ENCODE results near the gene HIPK3. TPM values are rescaled to one million over a fixed set of nuclear protein-coding genes. Genes with fewer than 3 reads are reported as not detected.
A peak's percentile ranks its signal among the peaks of the same experiment; 100 is the strongest.

HIPK3 gene
- 54.4 and 55.2 TPM in 2 replicates for total RNA-seq (2013; cell fraction: nucleolus; rRNA removed)
- total RNA-seq (2014; rRNA removed) (18.0 and 19.6 TPM in 2 replicates), total RNA-seq (2014; rRNA removed; fragmentation: Illumina TruSeq; extraction: Trizol) (17.8 and 18.0 TPM in 2 replicates), total RNA-seq (2021) (26.5 and 26.6 TPM in 2 replicates), polyA plus RNA-seq (2011; rRNA removed) (25.6 and 30.8 TPM in 2 replicates), polyA plus RNA-seq (2014; fragmentation: Illumina TruSeq; extraction: Trizol) (14.5 and 19.0 TPM in 2 replicates), polyA plus RNA-seq (2014; fragmentation: Nextera tagmentation; extraction: Ambion mirVana) (1 to 10 TPM; 3.4 to 9.5 TPM), polyA plus RNA-seq (2014; rRNA removed) (8.1 and 9.3 TPM in 2 replicates), polyA plus RNA-seq (2016; fragmentation: Nextera tagmentation; extraction: Ambion mirVana) (10 to 100 TPM; 12.0 to 12.6 TPM), polyA minus RNA-seq (2011; rRNA and poly(A)+ RNA removed) (69.8 and 103 TPM in 2 replicates), Bru-seq, nascent RNA (percentile 85 among the genes with signal in this experiment), BruChase-seq, experiment 1, labeled RNA remaining after a 6-hour chase (percentile 89 among the genes with signal in this experiment), BruChase-seq, experiment 2, labeled RNA remaining after a 2-hour chase (percentile 85 among the genes with signal in this experiment)
- polyA plus RNA-seq (2011; ENCODE audit: low read depth), result 6.5 TPM
- 13.2 and 14.1 TPM in 2 replicates for polyA plus RNA-seq (2011; cell fraction: cytosol; rRNA removed)
- 17.5 and 20.7 TPM in 2 replicates for polyA plus RNA-seq (2011; cell fraction: nucleus; rRNA removed)
- polyA plus RNA-seq (2012), result 9.2 and 11.1 TPM in 2 replicates
- 31.3 and 37.4 TPM in 2 replicates for polyA minus RNA-seq (2011; cell fraction: cytosol; rRNA and poly(A)+ RNA removed)
- polyA minus RNA-seq (2011; cell fraction: nucleus; rRNA and poly(A)+ RNA removed), result 18.3 and 20.6 TPM in 2 replicates
- long read RNA-seq, experiment 1, partial matches to known transcripts, result 2 of 3 reads
- long read RNA-seq, experiment 1, other reads (novel, unspliced or antisense), result 1 of 3 reads
- long read RNA-seq, experiment 2, partial matches to known transcripts, result 2 of 17 reads
- long read RNA-seq, experiment 2, other reads (novel, unspliced or antisense), result 14 of 17 reads

DNA sequence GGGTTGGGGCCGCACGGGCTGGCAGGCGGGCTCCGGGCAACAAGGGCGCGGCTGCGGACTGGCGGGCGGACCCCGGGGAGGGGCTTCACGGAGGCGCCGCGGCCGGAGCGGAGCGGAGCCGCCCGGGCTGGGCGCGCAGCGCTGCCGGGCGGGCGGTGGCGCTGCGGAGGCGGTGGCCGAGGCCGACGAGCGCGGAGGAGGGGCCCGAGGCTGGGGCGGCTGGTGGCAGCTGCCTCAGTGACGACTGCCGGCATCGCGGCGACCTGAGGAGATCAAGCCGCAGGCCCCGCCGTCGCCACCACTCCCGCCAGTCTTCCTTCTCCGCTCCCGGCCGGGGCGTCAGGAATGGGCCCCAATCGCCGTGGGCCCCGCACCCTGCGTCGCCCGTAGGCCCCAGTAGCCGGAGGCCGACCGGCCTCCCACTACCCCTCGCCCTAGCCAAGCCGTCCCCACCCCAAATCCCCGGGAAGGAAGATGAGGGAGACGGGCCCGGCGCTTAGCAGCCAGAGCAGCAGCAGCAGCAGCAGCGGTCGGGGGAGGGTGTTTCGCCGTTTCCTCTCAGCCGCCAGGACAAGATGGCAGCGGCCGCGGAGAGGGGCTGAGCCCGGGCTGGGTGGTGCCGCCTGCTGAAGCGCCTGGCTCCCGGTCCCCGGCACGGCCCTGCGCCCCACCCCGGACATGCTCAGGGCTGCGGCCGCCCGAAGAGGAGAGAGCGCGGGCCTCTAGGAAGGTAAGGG lies at the start of gene HIPK3:
Gene HIPK3 (plus strand): TSS at position 222 of the 737 bp plus-strand sequence.
- Histone ChIP-seq H3K36me3 (ENCODE audit: control insufficient read depth in 2 of 2, insufficient read depth in 2 of 2, low read length in 1 of 2) (no peaks in the 10 kb centered on the region), H3K9me3 (replicated peaks; ENCODE audit: control insufficient read depth, insufficient read depth, low read length) (no peaks in the 10 kb centered on the region), H3K9ac (ENCODE audit: control insufficient read depth, insufficient read depth, low read length) (peak within 1 kb of the TSS; percentile 99), H3K4me1 (ENCODE audit: control insufficient read depth, insufficient read depth, low read length) (peaks cover 4% of the 10 kb centered on the region; the same call in 1 of the 2 replicates), H2AFZ (ENCODE audit: control insufficient read depth, low read depth, low read length) (peak within 1 kb of the TSS; percentile 81), H3K27ac (ENCODE audit: control insufficient read depth, insufficient read depth) (peak within 1 kb of the TSS; percentile 98), H4K20me1 (ENCODE audit: control insufficient read depth, insufficient read depth) (no peaks in the 10 kb centered on the region), H3K4me2 (ENCODE audit: control insufficient read depth, insufficient read depth) (peak within 1 kb of the TSS; percentile 82), H3K79me2 (ENCODE audit: control insufficient read depth, insufficient read depth, low read length) (peaks cover 50% of the 10 kb centered on the region), H3K4me3 (peak within 1 kb of the TSS; percentile 79), H3K27me3 (replicated peaks in 1 of 2; ENCODE audit: control insufficient read depth in 2 of 2, insufficient read depth in 2 of 2, low read length in 1 of 2) (no peaks in the 10 kb centered on the region)
- FAIRE-seq (no peak), ATAC-seq (peak; percentile 87), DNase-seq (ENCODE audit: low read depth, low spot score) (no peak)
- in situ Hi-C loops (cut with MboI), result no loop called here
- no TSS peak for BruUV-seq (replicated peaks)
- intact Hi-C loops (cut with micrococcal nuclease; ENCODE audit: unreplicated experiment), result loop anchor here (2.0 to 10.0 kb wide), 2 partner anchors 71 to 363 kb away; partner anchors contain the start of gene QSER1
- ChIA-PET CTCF (interaction anchor here (1.3 kb wide), 1 partner anchor 72 kb away, joined by 4 read pairs; no protein-coding TSS in a partner anchor), RAD21 (ENCODE audit: unreplicated experiment) (no interaction called here), SMC1A (ENCODE audit: uncharacterized antibody, unreplicated experiment) (interaction anchor here (1.9 kb wide), 1 partner anchor 73 kb away, joined by 4 read pairs; no protein-coding TSS in a partner anchor), POLR2A (no interaction called here)
- under 1% methylated on average over 52 of the region's 85 CpGs for WGBS (ENCODE audit: insufficient coverage, insufficient replicate concordance, low lambda C conversion rate, missing lambda C conversion rate)
- no peak for TF ChIP-seq CREM (IDR thresholded peaks at IDR 0.05; ENCODE audit: low read depth)
- peak in 1 of 2 experiments; percentile 92; a peak in 2 of 4 replicates for TF ChIP-seq BHLHE40 (IDR thresholded peaks at IDR 0.05; ENCODE audit: borderline replicate concordance in 1 of 2, low read depth in 2 of 2, low read length in 1 of 2)
- no peak for TF ChIP-seq MYC (IDR thresholded peaks at IDR 0.05; ENCODE audit: insufficient read depth, insufficient read length, insufficient replicate concordance, low read length, severe bottlenecking)
- 0 out of 2 replicates have a peak, but pooled peaks have one; percentile 5 for TF ChIP-seq BCL11A (IDR thresholded peaks at IDR 0.05; ENCODE audit: low read depth, low read length)
- TF ChIP-seq WRNIP1 (IDR thresholded peaks at IDR 0.05; ENCODE audit: borderline replicate concordance, low read depth, low read length), result no peak
- TF ChIP-seq RBBP5 (conservative IDR thresholded peaks at IDR 0.05), result no peak
- TF ChIP-seq ETV6 (conservative IDR thresholded peaks at IDR 0.05 in 1 of 2, IDR thresholded peaks at IDR 0.05 in 1 of 2; ENCODE audit: borderline replicate concordance in 1 of 2, low read depth in 1 of 2), result no peak
- TF ChIP-seq, protein P1, sequence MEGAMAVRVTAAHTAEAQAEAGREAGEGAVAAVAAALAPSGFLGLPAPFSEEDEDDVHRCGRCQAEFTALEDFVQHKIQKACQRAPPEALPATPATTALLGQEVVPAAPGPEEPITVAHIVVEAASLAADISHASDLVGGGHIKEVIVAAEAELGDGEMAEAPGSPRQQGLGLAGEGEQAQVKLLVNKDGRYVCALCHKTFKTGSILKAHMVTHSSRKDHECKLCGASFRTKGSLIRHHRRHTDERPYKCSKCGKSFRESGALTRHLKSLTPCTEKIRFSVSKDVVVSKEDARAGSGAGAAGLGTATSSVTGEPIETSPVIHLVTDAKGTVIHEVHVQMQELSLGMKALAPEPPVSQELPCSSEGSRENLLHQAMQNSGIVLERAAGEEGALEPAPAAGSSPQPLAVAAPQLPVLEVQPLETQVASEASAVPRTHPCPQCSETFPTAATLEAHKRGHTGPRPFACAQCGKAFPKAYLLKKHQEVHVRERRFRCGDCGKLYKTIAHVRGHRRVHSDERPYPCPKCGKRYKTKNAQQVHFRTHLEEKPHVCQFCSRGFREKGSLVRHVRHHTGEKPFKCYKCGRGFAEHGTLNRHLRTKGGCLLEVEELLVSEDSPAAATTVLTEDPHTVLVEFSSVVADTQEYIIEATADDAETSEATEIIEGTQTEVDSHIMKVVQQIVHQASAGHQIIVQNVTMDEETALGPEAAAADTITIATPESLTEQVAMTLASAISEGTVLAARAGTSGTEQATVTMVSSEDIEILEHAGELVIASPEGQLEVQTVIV (IDR thresholded peaks at IDR 0.05; ENCODE audit: borderline replicate concordance, partially characterized antibody), result no peak
- peak; percentile 87 for TF ChIP-seq LARP7 (IDR thresholded peaks at IDR 0.05)
- peak; percentile 75 for TF ChIP-seq PML (IDR thresholded peaks at IDR 0.05; ENCODE audit: low read length)
- TF ChIP-seq NR2C2 (IDR thresholded peaks at IDR 0.05; ENCODE audit: borderline replicate concordance, control insufficient read depth, insufficient read length, low read depth), result no peak
- peak; percentile 60; the same call in 1 of the 2 replicates for TF ChIP-seq ZNF217 (IDR thresholded peaks at IDR 0.05)
- TF ChIP-seq TCF7 (IDR thresholded peaks at IDR 0.05; ENCODE audit: borderline replicate concordance), result no peak
- TF ChIP-seq ZNF622 (IDR thresholded peaks at IDR 0.05), result no peak
- TF ChIP-seq CHD2 (IDR thresholded peaks at IDR 0.05; ENCODE audit: borderline replicate concordance, low read depth, low read length), result no peak
- 0 out of 2 replicates have a peak, but pooled peaks have one; percentile 46 for TF ChIP-seq TAF1 (IDR thresholded peaks at IDR 0.05; ENCODE audit: borderline replicate concordance, low read depth, low read length)
